ENCODE data around the gene CSKMT.

Gene CSKMT

DNA sequence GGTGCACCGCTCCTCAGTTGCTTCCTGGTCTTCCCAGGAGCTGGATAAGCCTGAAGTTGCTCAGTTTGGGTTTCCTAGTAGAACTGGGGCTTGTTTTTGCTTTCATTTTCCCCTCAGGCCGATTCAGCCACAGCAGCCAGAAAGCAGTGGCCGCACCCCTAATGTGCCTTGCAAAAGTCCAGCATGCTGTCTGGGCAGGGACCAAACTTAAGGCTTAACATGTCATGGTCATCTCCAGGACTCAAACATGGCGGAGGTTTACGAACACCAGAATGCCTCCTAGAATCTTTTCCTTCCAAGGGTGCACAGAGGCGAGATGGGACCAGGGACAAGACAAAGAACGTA is 44.9 kb downstream of the CSKMT start:
- H2BK15ac ChIP-seq (ENCODE audit: low read depth, poor library complexity, severe bottlenecking): no peak overlapping the region
- H3K27ac ChIP-seq (ENCODE audit: low read length, poor library complexity, severe bottlenecking): peak overlapping the region; percentile 97
- peak overlapping the region; percentile 15 for H2BK5ac ChIP-seq (ENCODE audit: low read depth, low read length, poor library complexity, severe bottlenecking)
- peak overlapping the region; percentile 43 to 78 for H3K4me3 ChIP-seq (ENCODE audit: insufficient read depth in 1 of 2, low read depth in 1 of 2, low read length in 2 of 2)
- H2BK12ac ChIP-seq (ENCODE audit: low read length in 2 of 2): no peak overlapping the region
- H3K23ac ChIP-seq (ENCODE audit: low read length in 2 of 2): peak overlapping the region in 1 of 2 experiments; percentile 11
- H3K4me2 ChIP-seq (ENCODE audit: low read length, poor library complexity, severe bottlenecking): peak overlapping the region; percentile 74
- peak overlapping the region; percentile 98 for H3K9ac ChIP-seq (ENCODE audit: low read length)
- peaks cover 11% of the 10 kb centered on the region for H3K79me1 ChIP-seq (replicated peaks; ENCODE audit: low read length, poor library complexity, severe bottlenecking)
- peaks cover 51 to 55% of the 10 kb centered on the region in 2 experiments for H3K36me3 ChIP-seq (ENCODE audit: control insufficient read depth in 1 of 2, insufficient read depth in 2 of 2, low read depth in 1 of 2, low read length in 2 of 2)
- no peaks in the 10 kb centered on the region for H3K27me3 ChIP-seq (ENCODE audit: control insufficient read depth in 1 of 2, insufficient read depth in 1 of 2, low read length in 2 of 2)
- WGBS: 91% methylated on average over 7 of the region's 7 CpGs
- H3K14ac ChIP-seq (ENCODE audit: low read length in 2 of 2): no peak overlapping the region
- peak overlapping the region; percentile 71 to 91 for H3K18ac ChIP-seq (ENCODE audit: low read depth in 1 of 2, low read length in 2 of 2)
- no peaks in the 10 kb centered on the region for H3K9me3 ChIP-seq (ENCODE audit: control insufficient read depth, low read length)
- peak overlapping the region; percentile 6 for H2BK120ac ChIP-seq (ENCODE audit: low read depth, low read length)
- H3K4ac ChIP-seq (ENCODE audit: low read depth in 1 of 2, low read length in 2 of 2): peak overlapping the region; percentile 69 to 93
- H4K8ac ChIP-seq (ENCODE audit: low read length): peak overlapping the region; percentile 79
- peak overlapping the region; percentile 70 for H4K91ac ChIP-seq (ENCODE audit: low read length)
- DNase-seq: peak; percentile 65
- peaks cover 42% of the 10 kb centered on the region for H3K4me1 ChIP-seq (ENCODE audit: control insufficient read depth, insufficient read depth, low read depth, low read length)
- H2AFZ ChIP-seq (ENCODE audit: low read depth, low read length): peak overlapping the region; percentile 33
- peak overlapping the region; percentile 97 for H2AK5ac ChIP-seq (ENCODE audit: low read length, severe bottlenecking)

DNA sequence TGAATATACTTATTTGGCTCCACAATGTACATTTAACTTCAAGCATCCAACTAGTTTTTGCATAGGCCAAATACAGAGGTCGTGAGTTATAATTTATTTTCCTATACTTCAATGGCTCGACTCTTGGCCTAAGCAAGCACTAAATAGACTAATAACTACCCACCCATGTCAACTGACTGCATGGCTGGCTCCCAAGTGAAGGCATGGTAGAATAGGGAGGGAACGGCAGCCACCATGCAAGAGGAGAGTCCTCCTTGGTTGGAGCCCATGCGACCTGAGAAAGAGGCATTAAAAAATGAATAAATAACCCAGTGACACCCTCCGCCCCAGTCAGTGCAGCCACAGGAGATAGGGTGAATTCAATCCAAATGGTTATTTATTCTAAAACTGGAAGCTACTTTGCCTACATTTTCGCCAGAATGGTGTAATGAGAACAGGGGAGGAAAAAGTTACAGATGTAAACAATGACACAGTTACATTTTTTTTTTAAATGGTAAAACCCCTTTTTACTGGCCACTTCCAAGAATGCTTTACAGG is 47.2 kb downstream of the CSKMT start:
- no peak overlapping the region for H3K4ac ChIP-seq (ENCODE audit: low read depth in 1 of 2, low read length in 2 of 2)
- H3K4me1 ChIP-seq (ENCODE audit: control insufficient read depth, insufficient read depth, low read depth, low read length): peaks cover 31% of the 10 kb centered on the region
- H3K9me3 ChIP-seq (ENCODE audit: control insufficient read depth, low read length): no peaks in the 10 kb centered on the region
- H2BK12ac ChIP-seq (ENCODE audit: low read length in 2 of 2): no peak overlapping the region
- no peak overlapping the region for H2AK5ac ChIP-seq (ENCODE audit: low read length, severe bottlenecking)
- no peak overlapping the region for H2BK15ac ChIP-seq (ENCODE audit: low read depth, poor library complexity, severe bottlenecking)
- H3K27me3 ChIP-seq (ENCODE audit: control insufficient read depth in 1 of 2, insufficient read depth in 1 of 2, low read length in 2 of 2): no peaks in the 10 kb centered on the region
- H3K9ac ChIP-seq (ENCODE audit: low read length): peak overlapping the region; percentile 33
- H3K23ac ChIP-seq (ENCODE audit: low read length in 2 of 2): no peak overlapping the region
- no peak overlapping the region for H4K91ac ChIP-seq (ENCODE audit: low read length)
- H2BK5ac ChIP-seq (ENCODE audit: low read depth, low read length, poor library complexity, severe bottlenecking): no peak overlapping the region
- H3K4me2 ChIP-seq (ENCODE audit: low read length, poor library complexity, severe bottlenecking): no peak overlapping the region
- no peak overlapping the region for H2BK120ac ChIP-seq (ENCODE audit: low read depth, low read length)
- H3K18ac ChIP-seq (ENCODE audit: low read depth in 1 of 2, low read length in 2 of 2): no peak overlapping the region
- DNase-seq: no peak
- WGBS: 98% methylated on average over 4 of the region's 6 CpGs
- H3K27ac ChIP-seq (ENCODE audit: low read length, poor library complexity, severe bottlenecking): peak overlapping the region; percentile 66
- peaks cover 60 to 74% of the 10 kb centered on the region in 2 experiments for H3K36me3 ChIP-seq (ENCODE audit: control insufficient read depth in 1 of 2, insufficient read depth in 2 of 2, low read depth in 1 of 2, low read length in 2 of 2)
- no peak overlapping the region for H2AFZ ChIP-seq (ENCODE audit: low read depth, low read length)
- no peak overlapping the region for H3K14ac ChIP-seq (ENCODE audit: low read length in 2 of 2)
- H3K79me1 ChIP-seq (replicated peaks; ENCODE audit: low read length, poor library complexity, severe bottlenecking): peaks cover 21% of the 10 kb centered on the region
- H3K4me3 ChIP-seq (ENCODE audit: insufficient read depth in 1 of 2, low read depth in 1 of 2, low read length in 2 of 2): no peak overlapping the region
- no peak overlapping the region for H4K8ac ChIP-seq (ENCODE audit: low read length)

DNA sequence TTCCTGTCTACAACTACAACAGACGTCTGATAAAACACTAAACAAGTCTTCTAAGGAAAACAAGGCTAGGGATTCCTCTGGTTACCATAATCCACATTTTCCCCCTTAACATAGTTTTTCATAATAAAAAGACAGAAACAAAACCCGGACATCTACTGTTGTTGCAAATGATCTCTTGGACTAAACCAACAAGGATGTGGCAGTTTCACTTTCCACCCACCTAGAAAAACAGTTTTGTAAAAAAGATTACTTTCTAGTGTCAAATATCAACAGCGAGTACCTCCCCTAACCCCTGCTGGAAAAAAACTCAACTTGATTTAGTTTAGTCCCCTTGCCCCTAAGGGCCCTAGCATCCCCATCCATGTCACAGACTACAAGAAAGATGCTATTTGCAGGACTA is 47.7 kb downstream of the CSKMT start:
- peaks cover 16% of the 10 kb centered on the region for H3K79me1 ChIP-seq (replicated peaks; ENCODE audit: low read length, poor library complexity, severe bottlenecking)
- H2BK120ac ChIP-seq (ENCODE audit: low read depth, low read length): no peak overlapping the region
- no peak overlapping the region for H2AK5ac ChIP-seq (ENCODE audit: low read length, severe bottlenecking)
- H2BK12ac ChIP-seq (ENCODE audit: low read length in 2 of 2): no peak overlapping the region
- no peak overlapping the region for H3K4ac ChIP-seq (ENCODE audit: low read depth in 1 of 2, low read length in 2 of 2)
- H3K4me1 ChIP-seq (ENCODE audit: control insufficient read depth, insufficient read depth, low read depth, low read length): peaks cover 26% of the 10 kb centered on the region
- no peak overlapping the region for H4K8ac ChIP-seq (ENCODE audit: low read length)
- H3K4me3 ChIP-seq (ENCODE audit: insufficient read depth in 1 of 2, low read depth in 1 of 2, low read length in 2 of 2): no peak overlapping the region
- no peak overlapping the region for H2BK5ac ChIP-seq (ENCODE audit: low read depth, low read length, poor library complexity, severe bottlenecking)
- no peak overlapping the region for H3K14ac ChIP-seq (ENCODE audit: low read length in 2 of 2)
- H3K18ac ChIP-seq (ENCODE audit: low read depth in 1 of 2, low read length in 2 of 2): no peak overlapping the region
- 94% methylated on average over 3 of the region's 3 CpGs for WGBS
- H2BK15ac ChIP-seq (ENCODE audit: low read depth, poor library complexity, severe bottlenecking): no peak overlapping the region
- no peaks in the 10 kb centered on the region for H3K27me3 ChIP-seq (ENCODE audit: control insufficient read depth in 1 of 2, insufficient read depth in 1 of 2, low read length in 2 of 2)
- H3K27ac ChIP-seq (ENCODE audit: low read length, poor library complexity, severe bottlenecking): peak overlapping the region; percentile 66
- no peak for DNase-seq
- no peak overlapping the region for H4K91ac ChIP-seq (ENCODE audit: low read length)
- no peak overlapping the region for H2AFZ ChIP-seq (ENCODE audit: low read depth, low read length)
- H3K23ac ChIP-seq (ENCODE audit: low read length in 2 of 2): no peak overlapping the region
- H3K36me3 ChIP-seq (ENCODE audit: control insufficient read depth in 1 of 2, insufficient read depth in 2 of 2, low read depth in 1 of 2, low read length in 2 of 2): peaks cover 59 to 74% of the 10 kb centered on the region in 2 experiments
- no peak overlapping the region for H3K4me2 ChIP-seq (ENCODE audit: low read length, poor library complexity, severe bottlenecking)
- H3K9me3 ChIP-seq (ENCODE audit: control insufficient read depth, low read length): no peaks in the 10 kb centered on the region
- H3K9ac ChIP-seq (ENCODE audit: low read length): peak overlapping the region; percentile 33

GRCh38 chr11:62713343-62713742 is 48.2 kb downstream of the CSKMT start:
- Histone ChIP-seq H2AFZ (ENCODE audit: low read depth, low read length) (no peak overlapping the region), H3K14ac (ENCODE audit: low read length in 2 of 2) (no peak overlapping the region), H2BK15ac (ENCODE audit: low read depth, poor library complexity, severe bottlenecking) (no peak overlapping the region), H3K9me3 (ENCODE audit: control insufficient read depth, low read length) (no peaks in the 10 kb centered on the region), H3K23ac (ENCODE audit: low read length in 2 of 2) (no peak overlapping the region), H2BK120ac (ENCODE audit: low read depth, low read length) (no peak overlapping the region), H3K4me3 (ENCODE audit: insufficient read depth in 1 of 2, low read depth in 1 of 2, low read length in 2 of 2) (no peak overlapping the region), H3K27ac (ENCODE audit: low read length, poor library complexity, severe bottlenecking) (peak overlapping the region; percentile 76), H3K4me2 (ENCODE audit: low read length, poor library complexity, severe bottlenecking) (peak overlapping the region; percentile 36), H3K27me3 (ENCODE audit: control insufficient read depth in 1 of 2, insufficient read depth in 1 of 2, low read length in 2 of 2) (no peaks in the 10 kb centered on the region), H3K36me3 (ENCODE audit: control insufficient read depth in 1 of 2, insufficient read depth in 2 of 2, low read depth in 1 of 2, low read length in 2 of 2) (peaks cover 55 to 78% of the 10 kb centered on the region in 2 experiments), H4K8ac (ENCODE audit: low read length) (no peak overlapping the region), H3K9ac (ENCODE audit: low read length) (peak overlapping the region; percentile 33), H3K79me1 (replicated peaks; ENCODE audit: low read length, poor library complexity, severe bottlenecking) (peaks cover 14% of the 10 kb centered on the region), H4K91ac (ENCODE audit: low read length) (no peak overlapping the region), H2BK5ac (ENCODE audit: low read depth, low read length, poor library complexity, severe bottlenecking) (no peak overlapping the region), H3K4ac (ENCODE audit: low read depth in 1 of 2, low read length in 2 of 2) (no peak overlapping the region), H2BK12ac (ENCODE audit: low read length in 2 of 2) (no peak overlapping the region), H2AK5ac (ENCODE audit: low read length, severe bottlenecking) (no peak overlapping the region), H3K4me1 (ENCODE audit: control insufficient read depth, insufficient read depth, low read depth, low read length) (peaks cover 24% of the 10 kb centered on the region), H3K18ac (ENCODE audit: low read depth in 1 of 2, low read length in 2 of 2) (no peak overlapping the region)
- DNase-seq: no peak
- 100% methylated on average over 1 of the region's 2 CpGs for WGBS

Measured in mesenchymal stem cell (in vitro differentiated cells and primary cell).